ENCODE data around the gene EPS8L3. TPM values are rescaled to one million over a fixed set of nuclear protein-coding genes. Genes with fewer than 3 reads are reported as not detected.
A peak's percentile ranks its signal among the peaks of the same experiment; 100 is the strongest.

Gene EPS8L3
- polyA plus RNA-seq, 12 donors, result 0.05 to 15.0 (median 0.31) TPM; not detected in 8

DNA sequence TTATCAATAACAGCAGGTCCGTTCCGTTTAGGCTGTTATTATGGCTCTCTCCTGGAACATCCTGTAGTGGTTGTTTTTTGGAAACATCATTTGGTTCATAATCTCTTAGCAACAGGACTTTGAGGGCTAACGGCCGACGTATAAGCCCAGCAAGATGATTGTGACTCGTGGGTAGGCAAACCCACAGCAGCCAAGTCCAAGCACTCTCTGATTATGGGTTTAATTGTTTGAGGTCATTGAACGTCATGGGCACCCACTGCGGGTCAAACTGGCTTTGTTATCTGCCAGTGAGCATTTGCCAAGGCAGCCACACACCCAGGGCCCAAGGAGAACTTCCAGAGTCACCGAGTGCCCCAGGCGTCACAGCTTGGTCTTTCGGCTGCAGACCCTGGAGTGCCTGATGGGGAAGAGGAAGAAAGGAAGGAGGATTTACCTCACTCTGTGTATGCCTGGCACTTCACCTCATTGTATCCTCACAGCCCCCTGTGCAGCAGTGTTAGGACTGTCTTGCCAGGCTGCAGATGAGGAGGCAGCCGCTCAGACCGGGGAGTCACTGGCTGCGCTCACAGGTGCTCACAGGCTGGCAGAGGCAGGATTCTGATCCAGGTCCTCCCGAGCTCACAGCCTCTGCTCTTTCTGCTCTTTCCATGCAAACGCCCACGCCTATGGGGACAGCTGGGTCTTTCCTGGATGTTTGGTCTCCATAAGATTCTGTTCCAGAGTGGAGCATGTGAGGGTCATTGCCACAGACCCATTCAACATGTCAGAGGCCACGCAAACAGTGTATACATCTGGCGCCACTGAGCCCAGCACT is 30.8 kb upstream of the EPS8L3 start:
- DNase-seq, result no peak

GRCh38 chr1:109793486-109794318 is 30.0 kb upstream of the EPS8L3 start:
- peak; percentile 53 for DNase-seq

DNA sequence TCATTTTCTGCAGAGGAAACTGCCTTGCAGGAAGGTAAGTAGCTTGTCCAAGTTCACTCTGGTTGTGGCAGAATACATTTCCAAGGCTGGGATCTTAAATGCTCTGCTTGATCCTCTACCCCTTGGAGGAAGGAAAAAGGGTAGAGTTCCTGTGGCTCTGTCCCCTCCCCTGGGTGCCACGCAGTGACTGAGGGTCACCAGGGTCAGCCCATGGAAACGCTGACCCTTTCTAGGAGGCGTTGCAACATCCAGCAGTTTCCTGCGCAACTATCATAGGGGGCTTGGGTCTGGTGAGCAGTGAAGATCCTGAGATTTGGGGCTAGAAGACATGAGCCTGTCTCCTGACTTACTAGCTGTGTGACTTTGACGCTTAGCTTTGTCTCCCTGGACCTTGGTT is 29.4 kb upstream of the EPS8L3 start:
- DNase-seq, result no peak

- peak; percentile 65 for DNase-seq
Observed at GRCh38 chr1:109792056-109792831, 28.5 kb upstream of the EPS8L3 start.

DNA sequence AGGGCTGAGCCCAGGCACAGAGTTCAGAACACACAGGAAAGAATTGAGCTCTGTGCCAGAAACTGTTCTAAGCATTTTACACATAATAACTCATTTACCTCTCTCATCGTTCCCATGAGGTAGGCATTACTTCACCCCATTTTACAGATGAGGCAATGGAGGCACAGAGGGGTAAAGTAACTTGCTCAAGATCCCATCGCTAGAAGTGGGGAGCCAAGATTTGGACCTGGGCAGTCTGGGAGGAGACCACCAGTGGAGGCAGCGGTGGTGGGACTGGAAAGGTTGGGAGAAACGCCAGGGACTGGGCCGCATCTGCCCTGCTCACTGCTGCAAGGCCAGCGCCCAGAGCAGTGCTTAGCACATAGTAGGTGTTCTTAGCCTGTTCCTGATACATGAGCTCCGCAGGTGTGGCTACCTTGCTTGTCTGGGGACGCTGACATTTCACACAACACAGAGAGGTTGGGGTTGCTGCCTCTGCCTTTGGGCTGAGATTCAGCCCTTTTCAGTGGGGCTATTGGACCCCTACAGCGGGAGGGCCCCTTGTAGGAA is 27.8 kb upstream of the EPS8L3 start:
- no peak for DNase-seq

DNA sequence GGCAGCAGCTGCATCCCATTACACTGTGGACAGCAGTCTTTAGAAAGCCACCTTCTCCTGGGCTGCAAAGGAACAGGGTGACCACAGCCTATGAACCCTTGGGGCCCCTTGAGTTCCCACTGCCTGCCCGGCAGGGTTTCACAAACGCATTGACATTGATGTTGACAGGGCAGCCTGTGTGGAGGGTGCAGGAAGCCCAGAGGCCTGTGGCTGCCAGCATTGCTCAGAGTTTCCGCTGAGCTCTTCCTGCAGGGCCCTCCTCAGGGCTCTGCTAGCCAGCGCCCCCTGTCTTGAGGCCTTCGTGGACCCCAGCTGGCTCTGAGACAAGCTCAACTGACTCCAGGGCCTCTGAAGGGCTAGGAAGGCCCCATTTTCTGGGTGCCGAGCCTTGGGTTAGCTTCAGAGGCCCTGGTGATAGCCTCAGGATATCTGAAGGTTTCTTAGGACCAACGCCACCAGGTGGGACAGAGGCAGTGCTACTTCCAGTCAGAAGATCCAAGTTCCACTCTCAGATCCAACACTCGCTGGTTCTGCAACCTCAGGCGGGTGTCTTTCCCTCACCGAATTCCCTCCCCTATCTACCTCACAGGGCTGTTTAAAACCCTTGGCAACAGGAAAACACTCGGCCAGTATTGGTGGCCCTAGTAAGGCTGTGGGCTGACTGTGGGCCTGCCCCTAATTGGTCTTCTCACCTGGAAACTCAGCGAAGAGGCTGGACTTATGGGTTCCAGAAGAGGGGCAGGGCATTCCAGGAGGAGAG is 27.2 kb upstream of the EPS8L3 start:
- DNase-seq, result peak; percentile 49

DNA sequence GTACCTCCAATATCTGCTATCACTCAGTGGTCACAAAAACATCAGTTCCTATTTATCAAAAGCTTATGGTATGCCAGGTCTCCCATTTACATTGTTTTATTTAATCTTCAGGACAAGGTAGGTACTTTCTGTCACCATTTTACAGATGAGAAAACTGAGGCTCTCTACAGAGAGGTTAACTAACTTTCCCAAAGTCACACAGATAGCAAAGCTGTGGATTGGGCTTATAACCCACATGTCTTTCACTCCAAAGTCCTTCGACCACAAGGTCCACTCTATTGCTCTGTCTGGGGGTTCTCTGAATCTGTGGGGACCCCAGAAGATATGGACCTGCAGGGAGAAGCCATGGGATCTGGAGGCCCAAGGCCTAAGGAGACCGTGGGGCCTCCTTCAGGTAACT is 26.6 kb upstream of the EPS8L3 start:
- no peak for DNase-seq

DNA sequence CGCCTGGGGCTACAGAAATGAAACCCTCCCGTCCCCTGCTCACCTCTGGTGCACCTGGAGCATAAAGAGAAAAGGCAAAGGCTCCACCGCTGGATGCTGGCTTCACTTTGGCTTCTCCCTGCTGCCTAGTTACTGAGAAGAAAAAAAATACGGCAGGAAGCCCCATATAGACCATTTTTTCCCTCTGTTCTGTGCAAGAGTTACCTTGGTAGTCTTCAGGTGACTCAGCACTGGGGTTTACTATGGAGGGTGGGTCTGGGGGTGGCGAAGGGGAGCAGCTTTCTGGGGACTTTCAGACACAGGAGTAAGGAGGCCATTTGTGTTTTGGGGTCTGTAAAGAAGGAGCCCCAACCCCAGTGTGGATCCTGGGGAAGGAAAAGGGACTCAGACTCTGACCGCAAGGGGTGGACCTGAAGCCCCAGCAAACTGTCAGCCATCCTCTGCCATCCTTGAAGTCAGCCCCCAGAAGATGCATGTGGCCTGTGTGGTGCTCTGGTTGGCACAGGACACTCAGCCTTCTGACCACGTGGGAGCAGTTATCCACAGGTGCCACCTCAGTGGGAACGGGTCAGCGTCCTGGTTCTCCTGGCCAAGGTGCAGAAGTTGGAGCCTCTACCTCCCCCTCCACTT is 25.9 kb upstream of the EPS8L3 start:
- no peak for DNase-seq

DNA sequence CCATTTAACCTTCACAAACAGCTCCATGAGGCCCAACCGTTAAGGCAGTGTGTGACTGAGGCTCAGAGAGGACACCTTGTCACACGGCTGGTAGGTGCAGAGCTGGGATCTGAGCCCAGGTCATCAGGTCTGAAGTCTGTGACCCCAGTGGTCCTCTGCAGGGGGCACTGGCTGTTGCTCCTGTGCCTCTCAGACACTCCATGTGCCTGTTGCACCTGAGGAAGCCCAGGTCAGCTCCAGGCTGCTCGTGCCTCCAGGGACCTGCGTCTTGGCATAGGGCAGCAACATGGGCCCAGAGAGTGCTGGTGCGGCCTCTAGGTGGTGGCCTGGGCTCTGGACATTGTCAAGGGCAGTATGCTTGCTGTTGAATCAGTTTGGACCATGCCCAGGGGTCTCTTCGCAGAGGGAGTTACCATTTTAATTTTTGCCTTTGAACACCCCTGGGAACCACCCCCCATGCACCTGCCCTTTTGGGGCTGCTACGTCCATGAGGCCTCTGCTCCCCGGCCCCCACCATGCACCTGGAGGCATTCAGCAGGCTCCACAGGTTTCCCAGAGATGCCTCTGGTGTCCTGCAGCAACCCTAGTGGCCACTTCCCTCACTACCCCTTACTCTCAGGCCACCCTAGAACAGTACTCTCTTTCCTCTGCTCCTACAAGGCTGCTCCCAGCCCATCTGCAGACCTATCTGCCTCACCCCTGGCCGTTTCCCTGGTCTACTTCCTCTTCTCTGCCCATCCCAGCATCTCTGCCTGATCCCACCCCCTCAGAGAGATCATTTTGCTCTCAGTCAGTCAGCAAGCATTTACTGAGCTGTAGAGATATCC is 25.2 kb upstream of the EPS8L3 start:
- DNase-seq, result no peak

DNA sequence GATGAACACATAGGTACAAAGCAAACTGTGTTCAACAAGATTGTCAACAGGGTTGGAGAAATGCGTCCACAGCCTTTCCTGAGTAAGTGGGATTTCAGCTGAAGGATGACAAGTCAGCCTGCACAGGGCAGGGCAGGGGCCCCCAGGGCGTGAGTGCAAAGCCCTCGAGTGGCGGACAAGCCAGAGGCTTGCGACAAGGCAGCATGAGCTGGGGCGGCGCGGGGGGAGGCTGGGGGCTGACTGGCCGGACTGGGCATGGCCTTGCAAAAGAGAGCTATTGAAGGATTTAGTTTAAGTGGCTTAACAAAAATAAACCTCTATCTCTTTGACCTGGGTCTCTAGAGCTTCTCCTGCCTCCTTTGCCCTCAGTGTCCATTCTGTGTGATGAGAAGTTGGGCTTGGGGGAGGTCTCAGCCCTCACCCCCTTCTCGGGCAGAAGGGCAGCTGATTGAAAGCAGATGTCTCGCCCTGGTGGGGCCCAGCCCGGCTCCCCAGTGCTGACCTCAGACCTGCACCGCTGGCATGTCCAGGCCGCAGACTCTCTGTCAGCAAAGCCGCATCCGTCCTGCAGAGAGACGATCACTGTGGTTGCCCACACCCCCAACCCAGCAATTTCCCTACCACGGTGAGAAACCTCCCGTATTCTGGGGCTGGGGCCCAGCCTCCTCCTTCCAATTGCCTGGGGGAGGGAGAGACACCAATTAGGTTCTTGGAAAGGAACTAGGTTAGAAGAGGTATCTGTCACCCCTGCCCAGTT is 24.3 kb upstream of the EPS8L3 start:
- no peak for DNase-seq

GRCh38 chr1:109787211-109787844 is 23.6 kb upstream of the EPS8L3 start:
- no peak for DNase-seq

GRCh38 chr1:109786531-109787021 is 22.9 kb upstream of the EPS8L3 start:
- no peak for DNase-seq

GRCh38 chr1:109786112-109786480 is 22.4 kb upstream of the EPS8L3 start:
- no peak for DNase-seq

- no peak for DNase-seq
Observed at GRCh38 chr1:109785446-109786111, 21.9 kb upstream of the EPS8L3 start.

DNA sequence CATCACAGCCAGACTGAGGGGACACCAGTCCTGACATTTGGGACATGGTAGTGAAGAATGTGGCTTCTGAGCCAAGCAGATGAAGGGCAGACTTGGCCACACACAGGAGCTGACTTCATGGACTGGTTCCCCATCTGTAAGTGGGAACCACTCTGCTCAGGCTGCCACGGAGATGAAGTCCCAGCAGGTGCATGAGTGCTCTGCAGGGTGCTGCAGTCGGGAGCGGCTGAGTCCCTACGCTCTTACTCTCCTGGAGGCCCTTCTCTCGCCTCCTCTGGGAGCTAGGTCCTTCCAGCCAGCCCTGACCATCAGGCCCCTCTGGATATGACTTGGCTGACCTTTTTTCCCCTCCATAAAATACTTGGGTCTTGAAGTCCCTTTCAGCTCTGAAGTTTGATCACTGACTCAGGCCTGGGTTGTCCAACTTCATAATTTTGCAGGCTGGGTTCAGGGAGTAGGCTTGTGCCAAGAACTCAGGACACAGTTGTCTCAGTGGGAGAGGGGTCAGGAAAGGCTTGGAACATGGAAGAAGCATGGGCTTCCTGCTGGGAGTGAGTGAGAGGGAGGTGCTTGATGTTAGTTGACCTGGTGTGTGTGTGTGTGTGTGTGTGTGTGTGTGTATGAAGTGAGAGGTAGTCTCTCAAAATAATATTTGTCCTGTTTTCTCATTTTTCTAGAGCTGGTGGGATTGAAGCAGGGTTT is 21.0 kb upstream of the EPS8L3 start:
- DNase-seq, result no peak

- no peak for DNase-seq
Observed at GRCh38 chr1:109783436-109783835, 19.7 kb upstream of the EPS8L3 start.

- DNase-seq, result no peak
Observed at GRCh38 chr1:109782927-109783326, 19.2 kb upstream of the EPS8L3 start.

Data from muscle of arm (tissue), 12 donors.